Small intestine (tissue), 7 donors: ENCODE results near the gene PAPSS2. TPM values are rescaled to one million over a fixed set of nuclear protein-coding genes. Genes with fewer than 3 reads are reported as not detected.

Experiments
- DNase-seq, 2 donors: peaks; one replicate each; pipeline versions ENCODE4 v3.0.0 to v3.0.0-alpha.2; 2013
- FAIRE-seq: peaks from 2 replicates; lab custom pipeline; 2012; peaks lifted over from hg19 to GRCh38; lab: Jason Lieb, UNC
- H3K27ac ChIP-seq, 3 donors: one replicate each; pipeline ENCODE4 v1.5.1; 2013; ENCODE audit warnings: low read length in 2 of 3, mild to moderate bottlenecking in 2 of 3, control low read depth in 1 of 3, inconsistent platforms in 1 of 3, low read depth in 1 of 3, moderate library complexity in 1 of 3
- H3K27me3 ChIP-seq, 3 donors: one replicate each; pipeline ENCODE4 v1.6.1; 2013; ENCODE audit warnings: low read length in 3 of 3, inconsistent platforms in 1 of 3; ENCODE audit not compliant: control insufficient read depth in 3 of 3, insufficient read depth in 3 of 3
- H3K36me3 ChIP-seq, 3 donors: one replicate each; pipeline ENCODE4 v1.6.1; 2013; ENCODE audit warnings: low read length in 3 of 3, inconsistent platforms in 1 of 3, low read depth in 1 of 3, mild to moderate bottlenecking in 1 of 3, moderate library complexity in 1 of 3; ENCODE audit not compliant: control insufficient read depth in 3 of 3, insufficient read depth in 2 of 3
- H3K4me1 ChIP-seq, 3 donors: one replicate each; pipeline ENCODE4 v1.6.1; 2013; ENCODE audit warnings: low read length in 2 of 3, inconsistent platforms in 1 of 3, low read depth in 1 of 3, mild to moderate bottlenecking in 1 of 3, moderate library complexity in 1 of 3; ENCODE audit not compliant: control insufficient read depth in 3 of 3, insufficient read depth in 2 of 3
- H3K4me3 ChIP-seq, 3 donors: one replicate each; pipeline ENCODE4 v1.5.1; 2013; ENCODE audit warnings: low read length in 3 of 3, control low read depth in 1 of 3, inconsistent platforms in 1 of 3, low read depth in 1 of 3, mild to moderate bottlenecking in 1 of 3, moderate library complexity in 1 of 3
- H3K9me3 ChIP-seq, 2 donors: one replicate each; pipeline ENCODE4 v1.6.1; 2013; ENCODE audit warnings: low read depth in 1 of 2, low read length in 1 of 2; ENCODE audit not compliant: control insufficient read depth in 2 of 2, insufficient read depth in 1 of 2
- WGBS, 3 donors: extraction: QIAGEN DNeasy Blood & Tissue Kit; methylation state at CpG; one replicate each; pipeline ENCODE4 v1.1.7; 2013; 5-methylcytosine and 5-hydroxymethylcytosine counted together
- polyA plus RNA-seq, 4 donors: library from polyadenylated mRNA; stranded (reverse) in 3 of 4; unstranded in 1 of 4; fragments of 200-250 nt in 3 of 4; fragments of 120-200 nt in 1 of 4; gene quantifications; one replicate each; pipeline versions ENCODE4 v1.2.1 to v1.2.3, GENCODE V29; 2013
- donor health status: healthy with polysubstance abuse.
- donor health status: control.
- donor health status: control.
- donor health status: Bipolar disorder and iron deficiency.
- donor health status: healthy.

The PAPSS2 gene
- polyA plus RNA-seq, 4 donors = 28.4 to 90.5 (median 58.1) TPM

DNA sequence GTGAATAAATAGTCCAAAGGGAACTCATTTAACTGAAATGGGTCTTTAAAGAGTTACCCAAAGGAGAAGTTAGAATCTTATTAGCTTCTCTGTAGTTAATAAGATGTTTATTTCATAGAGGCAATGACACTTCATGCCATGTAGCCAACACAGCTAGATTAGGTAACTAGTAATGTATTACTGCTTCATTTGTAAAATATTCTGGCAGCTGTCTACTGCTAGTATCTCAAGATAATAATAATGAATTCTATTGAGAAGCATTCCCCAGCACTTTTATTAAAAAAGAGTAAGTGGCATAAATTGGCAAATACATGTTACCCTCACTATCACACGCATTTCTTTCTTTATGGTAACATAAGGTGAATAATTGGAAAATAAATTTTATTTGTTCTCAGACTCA lies 10.1 kb downstream of the PAPSS2 start:
- Histone ChIP-seq H3K4me3 (no peak overlapping the region), H3K4me1 (peaks cover 0 to 24% (median 0%) of the 10 kb centered on the region in 3 donors), H3K9me3 (no peaks in the 10 kb centered on the region), H3K27me3 (no peaks in the 10 kb centered on the region), H3K27ac (no peak overlapping the region), H3K36me3 (no peaks in the 10 kb centered on the region)
- DNase-seq = no peak
- no peak for FAIRE-seq
- WGBS, 3 donors = 95 to 100% (median 97%) methylated on average over 1 of the region's 1 CpG

DNA sequence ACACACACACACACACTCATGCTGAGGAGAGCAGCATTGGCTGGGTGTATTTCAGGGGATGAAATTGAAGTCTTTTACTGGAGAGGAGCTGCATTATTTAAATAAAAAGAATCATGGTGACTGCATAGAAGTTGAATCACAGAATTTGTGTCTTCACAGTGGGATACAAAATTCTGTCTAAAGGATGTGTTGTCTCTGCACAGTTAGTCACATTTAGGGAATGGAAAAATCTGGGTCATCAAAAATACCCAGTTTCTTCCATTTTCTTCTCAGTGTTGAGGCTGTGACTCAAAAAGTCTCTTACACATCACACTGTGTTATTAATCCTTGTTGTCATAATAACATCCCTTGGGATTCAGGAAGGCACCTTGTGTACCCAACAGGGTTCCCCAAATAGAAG lies 10.9 kb downstream of the PAPSS2 start:
- no peak overlapping the region for H3K4me3 ChIP-seq
- DNase-seq = no peak
- no peak for FAIRE-seq
- H3K36me3 ChIP-seq = no peaks in the 10 kb centered on the region
- peaks cover 0 to 24% (median 0%) of the 10 kb centered on the region in 3 donors for H3K4me1 ChIP-seq
- H3K27me3 ChIP-seq = no peaks in the 10 kb centered on the region
- H3K27ac ChIP-seq = no peak overlapping the region
- H3K9me3 ChIP-seq = no peaks in the 10 kb centered on the region

GRCh38 chr10:87671139-87671815 lies 11.6 kb downstream of the PAPSS2 start:
- Histone ChIP-seq H3K9me3 (no peaks in the 10 kb centered on the region), H3K27me3 (no peaks in the 10 kb centered on the region), H3K27ac (no peak overlapping the region), H3K4me3 (no peak overlapping the region), H3K4me1 (peaks cover 0 to 22% (median 2%) of the 10 kb centered on the region in 3 donors), H3K36me3 (no peaks in the 10 kb centered on the region)
- no peak for DNase-seq
- no peak for FAIRE-seq
- 52 to 66% (median 54%) methylated on average over 3 of the region's 3 CpGs for WGBS, 3 donors

DNA sequence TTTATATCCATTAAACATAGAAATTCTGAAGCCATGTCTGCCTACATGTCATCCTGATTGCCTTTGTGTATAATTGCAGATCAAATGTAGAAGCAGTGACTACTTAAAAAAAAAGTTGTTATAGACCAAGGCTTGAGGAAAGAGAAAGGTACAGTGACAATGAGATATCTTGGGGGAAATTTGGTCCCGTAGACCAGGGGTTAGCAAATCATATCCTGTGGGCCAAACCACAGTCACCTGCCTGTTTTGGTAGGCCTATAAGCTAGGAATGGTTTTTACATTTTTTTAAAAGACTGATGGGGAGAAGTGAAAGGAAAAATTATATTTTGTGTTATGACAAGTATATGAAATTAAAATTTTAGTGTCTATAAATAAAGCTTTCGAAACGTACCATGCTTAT lies 12.9 kb downstream of the PAPSS2 start:
- no peaks in the 10 kb centered on the region for H3K36me3 ChIP-seq
- 86 to 90% (median 87%) methylated on average over 3 of the region's 3 CpGs for WGBS, 3 donors
- no peaks in the 10 kb centered on the region for H3K27me3 ChIP-seq
- DNase-seq = no peak
- no peak for FAIRE-seq
- H3K4me1 ChIP-seq = peaks cover 0 to 18% (median 2%) of the 10 kb centered on the region in 3 donors
- H3K4me3 ChIP-seq = no peak overlapping the region
- no peak overlapping the region for H3K27ac ChIP-seq
- no peaks in the 10 kb centered on the region for H3K9me3 ChIP-seq

GRCh38 chr10:87674943-87675342 lies 15.3 kb downstream of the PAPSS2 start:
- H3K27ac ChIP-seq = no peak overlapping the region
- no peaks in the 10 kb centered on the region for H3K36me3 ChIP-seq
- H3K9me3 ChIP-seq = no peaks in the 10 kb centered on the region
- H3K4me1 ChIP-seq = peaks cover 0 to 5% (median 2%) of the 10 kb centered on the region in 3 donors
- no peak for FAIRE-seq
- 59 to 68% (median 67%) methylated on average over 1 of the region's 1 CpG for WGBS, 3 donors
- no peak overlapping the region for H3K4me3 ChIP-seq
- DNase-seq = no peak
- no peaks in the 10 kb centered on the region for H3K27me3 ChIP-seq

DNA sequence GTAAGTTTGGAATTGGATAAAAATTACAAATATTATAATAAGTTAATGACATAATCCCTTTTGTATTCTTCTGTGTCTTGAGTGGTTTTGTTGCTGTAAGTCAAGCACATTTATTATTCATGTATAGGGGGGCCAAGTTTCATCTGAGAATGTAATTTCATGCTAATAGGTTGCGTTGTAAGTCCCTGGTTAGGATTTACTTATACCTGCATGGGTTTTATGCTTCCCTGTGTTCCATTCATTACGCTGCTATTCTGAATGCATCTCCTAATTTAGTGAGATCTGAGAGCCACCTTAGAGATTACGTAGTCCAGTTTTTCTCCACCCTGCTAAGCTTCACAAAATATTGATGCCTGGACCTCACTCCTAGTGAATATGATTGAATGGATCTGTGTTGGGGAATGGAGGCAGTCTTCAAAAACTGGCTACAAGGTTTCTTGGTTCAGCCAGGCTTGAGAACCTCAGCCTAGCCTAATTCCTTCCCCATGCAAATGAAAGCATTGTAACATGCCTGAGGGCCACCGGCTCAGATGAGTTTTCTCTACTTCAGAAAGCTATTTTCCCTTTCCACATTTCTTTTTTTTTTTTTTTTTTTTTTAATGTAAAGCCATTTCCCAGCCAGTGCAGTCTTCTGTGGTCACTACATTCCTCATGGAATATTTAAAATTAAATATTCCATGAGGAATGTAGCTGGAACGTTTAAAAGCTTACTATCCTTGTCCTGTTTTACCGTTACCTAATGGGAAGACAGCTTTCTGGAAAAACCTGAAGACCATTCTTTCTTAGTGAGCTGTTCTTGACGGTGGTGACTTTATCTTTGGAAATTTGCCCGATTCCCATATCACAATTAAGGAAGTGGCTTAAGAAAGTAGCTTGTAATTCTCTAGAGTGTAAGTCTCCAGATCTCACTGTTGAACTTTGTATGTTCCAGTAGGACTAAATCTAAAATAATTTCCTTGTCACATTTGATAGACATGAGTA lies 16.0 kb downstream of the PAPSS2 start:
- H3K9me3 ChIP-seq = no peaks in the 10 kb centered on the region

GRCh38 chr10:87677595-87677994 lies 17.9 kb downstream of the PAPSS2 start:
- peaks cover 0 to 5% (median 2%) of the 10 kb centered on the region in 3 donors for H3K4me1 ChIP-seq
- FAIRE-seq (peak; percentile 75), DNase-seq (peak; percentile 39 to 65)
- H3K4me3 ChIP-seq = no peak overlapping the region
- H3K9me3 ChIP-seq = no peaks in the 10 kb centered on the region
- 17 to 70% (median 40%) methylated on average over 1 of the region's 1 CpG for WGBS, 3 donors
- H3K27ac ChIP-seq = peak overlapping the region in 1 of 3 donors; percentile 19
- H3K27me3 ChIP-seq = no peaks in the 10 kb centered on the region
- no peaks in the 10 kb centered on the region for H3K36me3 ChIP-seq

More for the DNA sequence above, 16.0 kb downstream of the PAPSS2 start:
- Histone ChIP-seq H3K27ac (peak overlapping the region in 1 of 3 donors; percentile 17), H3K4me1 (peaks cover 0 to 5% (median 2%) of the 10 kb centered on the region in 3 donors), H3K4me3 (no peak overlapping the region), H3K36me3 (no peaks in the 10 kb centered on the region), H3K27me3 (no peaks in the 10 kb centered on the region)
- WGBS, 3 donors = 54 to 74% (median 69%) methylated on average over 8 of the region's 8 CpGs
- FAIRE-seq = no peak
- peak in 1 of 2 donors; percentile 73 for DNase-seq

DNA sequence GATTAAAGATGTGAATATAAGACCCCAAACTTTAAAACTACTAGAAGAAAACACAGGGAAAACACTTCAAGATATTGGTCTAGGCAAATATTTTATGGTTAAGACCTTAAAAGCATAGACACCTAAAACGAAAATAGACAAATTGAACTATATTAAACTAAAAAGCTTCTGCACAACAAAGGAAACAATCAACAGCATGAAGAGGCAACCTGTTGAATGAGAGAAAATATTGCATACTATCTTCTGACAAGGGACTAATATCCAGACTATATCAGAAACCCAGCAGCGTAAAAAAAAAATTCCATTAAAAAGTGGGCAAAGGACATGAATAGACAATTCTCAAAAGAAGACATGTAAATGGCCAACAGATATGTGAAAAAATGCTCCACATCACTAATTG lies 18.6 kb downstream of the PAPSS2 start:
- H3K27me3 ChIP-seq = no peaks in the 10 kb centered on the region
- H3K4me3 ChIP-seq = no peak overlapping the region
- no peak for FAIRE-seq
- H3K36me3 ChIP-seq = no peaks in the 10 kb centered on the region
- H3K9me3 ChIP-seq = no peaks in the 10 kb centered on the region
- no peak for DNase-seq
- WGBS, 3 donors = 89 to 93% (median 90%) methylated on average over 2 of the region's 2 CpGs
- H3K4me1 ChIP-seq = peaks cover 0 to 5% (median 2%) of the 10 kb centered on the region in 3 donors
- no peak overlapping the region for H3K27ac ChIP-seq
